Measurements from ENCODE around the gene OR2D2.
A peak's percentile ranks its signal among the peaks of the same experiment; 100 is the strongest.
"Not testable (repeated sequence)": the region's sequence is repeated elsewhere in the genome, so short reads cannot be mapped to it uniquely, and the experiment has no call there.

The OR2D2 gene

DNA sequence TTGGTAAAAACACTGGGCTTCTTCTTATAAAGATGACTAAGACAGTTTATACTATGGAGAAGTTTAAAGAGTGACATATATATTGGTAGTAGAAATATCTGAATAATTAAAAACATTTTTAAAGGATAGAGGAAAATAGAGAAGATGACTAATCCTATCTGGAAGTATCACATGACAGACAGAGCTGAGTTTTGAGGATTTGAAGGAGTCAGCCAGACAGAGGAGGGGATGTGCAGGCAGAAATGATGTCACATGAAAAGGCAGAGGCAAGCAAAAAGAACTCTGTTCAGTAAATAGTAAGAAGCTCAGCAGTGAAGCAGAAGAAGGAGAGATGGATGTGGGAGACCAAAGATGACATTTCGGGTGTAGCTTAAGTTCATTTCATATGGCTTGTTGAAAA is 27.9 kb downstream of the OR2D2 start:
- TF ChIP-seq, protein P1, sequence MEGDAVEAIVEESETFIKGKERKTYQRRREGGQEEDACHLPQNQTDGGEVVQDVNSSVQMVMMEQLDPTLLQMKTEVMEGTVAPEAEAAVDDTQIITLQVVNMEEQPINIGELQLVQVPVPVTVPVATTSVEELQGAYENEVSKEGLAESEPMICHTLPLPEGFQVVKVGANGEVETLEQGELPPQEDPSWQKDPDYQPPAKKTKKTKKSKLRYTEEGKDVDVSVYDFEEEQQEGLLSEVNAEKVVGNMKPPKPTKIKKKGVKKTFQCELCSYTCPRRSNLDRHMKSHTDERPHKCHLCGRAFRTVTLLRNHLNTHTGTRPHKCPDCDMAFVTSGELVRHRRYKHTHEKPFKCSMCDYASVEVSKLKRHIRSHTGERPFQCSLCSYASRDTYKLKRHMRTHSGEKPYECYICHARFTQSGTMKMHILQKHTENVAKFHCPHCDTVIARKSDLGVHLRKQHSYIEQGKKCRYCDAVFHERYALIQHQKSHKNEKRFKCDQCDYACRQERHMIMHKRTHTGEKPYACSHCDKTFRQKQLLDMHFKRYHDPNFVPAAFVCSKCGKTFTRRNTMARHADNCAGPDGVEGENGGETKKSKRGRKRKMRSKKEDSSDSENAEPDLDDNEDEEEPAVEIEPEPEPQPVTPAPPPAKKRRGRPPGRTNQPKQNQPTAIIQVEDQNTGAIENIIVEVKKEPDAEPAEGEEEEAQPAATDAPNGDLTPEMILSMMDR (IDR thresholded peaks at IDR 0.05; ENCODE audit: borderline replicate concordance, control extremely low read depth, extremely low read depth, insufficient read depth, missing control alignments), result no peak
- DNase-seq (ENCODE audit: low spot score), result no peak
- in situ Hi-C loops (cut with MboI; ENCODE audit: low sequenced_read_pairs, unreplicated experiment), result no loop called here

DNA sequence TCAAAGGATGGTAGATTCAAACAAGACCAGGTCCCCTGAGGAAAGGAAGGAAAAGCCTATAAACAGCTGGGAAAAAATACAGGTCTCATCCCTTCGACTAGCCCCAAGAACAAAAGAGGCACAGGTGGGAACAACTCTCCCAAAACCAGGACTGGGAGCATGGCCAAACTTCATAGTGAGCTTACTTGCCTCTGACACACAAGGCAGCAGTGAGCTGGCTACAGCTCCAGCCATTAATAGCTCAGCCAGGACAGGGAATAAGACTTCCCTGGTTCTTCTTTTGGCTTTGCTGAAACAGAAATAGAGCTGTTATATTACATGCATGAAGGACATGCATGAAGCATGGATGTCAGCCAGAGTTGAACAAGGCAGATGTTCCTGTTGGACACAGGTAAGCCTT is 29.3 kb downstream of the OR2D2 start, which contains the start of gene OR10A2:
Gene OR10A2, plus strand, starts transcription at position 97 of the 400 bp plus-strand sequence. CDS start 6,698 bp downstream, outside the sequence.
- no peak for DNase-seq (ENCODE audit: low spot score)
- TF ChIP-seq, protein P1 (IDR thresholded peaks at IDR 0.05; ENCODE audit: borderline replicate concordance, control extremely low read depth, extremely low read depth, insufficient read depth, missing control alignments), result no peak
- in situ Hi-C loops (cut with MboI; ENCODE audit: low sequenced_read_pairs, unreplicated experiment), result no loop called here

DNA sequence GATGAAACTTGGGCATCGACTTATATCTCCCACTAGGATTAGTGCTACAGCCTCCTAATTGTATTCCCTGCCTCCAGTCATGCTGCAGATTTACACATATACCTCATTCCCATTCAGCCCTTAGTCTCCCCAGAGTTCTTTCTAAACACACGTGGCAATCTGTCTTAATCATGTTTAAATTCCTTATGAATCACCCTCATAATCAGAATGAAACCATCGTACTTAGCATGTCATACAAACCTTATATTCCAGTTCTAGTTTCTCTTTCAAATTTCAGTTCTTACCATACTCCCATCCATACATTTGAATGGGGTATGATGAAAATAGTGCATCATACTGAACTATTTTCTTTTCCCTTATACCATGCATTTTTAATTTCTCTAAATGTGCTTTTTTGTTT is 35.4 kb downstream of the OR2D2 start:
- TF ChIP-seq, protein P1 (IDR thresholded peaks at IDR 0.05; ENCODE audit: borderline replicate concordance, control extremely low read depth, extremely low read depth, insufficient read depth, missing control alignments), result no peak
- DNase-seq (ENCODE audit: low spot score), result peak; percentile 22
- in situ Hi-C loops (cut with MboI; ENCODE audit: low sequenced_read_pairs, unreplicated experiment), result no loop called here

DNA sequence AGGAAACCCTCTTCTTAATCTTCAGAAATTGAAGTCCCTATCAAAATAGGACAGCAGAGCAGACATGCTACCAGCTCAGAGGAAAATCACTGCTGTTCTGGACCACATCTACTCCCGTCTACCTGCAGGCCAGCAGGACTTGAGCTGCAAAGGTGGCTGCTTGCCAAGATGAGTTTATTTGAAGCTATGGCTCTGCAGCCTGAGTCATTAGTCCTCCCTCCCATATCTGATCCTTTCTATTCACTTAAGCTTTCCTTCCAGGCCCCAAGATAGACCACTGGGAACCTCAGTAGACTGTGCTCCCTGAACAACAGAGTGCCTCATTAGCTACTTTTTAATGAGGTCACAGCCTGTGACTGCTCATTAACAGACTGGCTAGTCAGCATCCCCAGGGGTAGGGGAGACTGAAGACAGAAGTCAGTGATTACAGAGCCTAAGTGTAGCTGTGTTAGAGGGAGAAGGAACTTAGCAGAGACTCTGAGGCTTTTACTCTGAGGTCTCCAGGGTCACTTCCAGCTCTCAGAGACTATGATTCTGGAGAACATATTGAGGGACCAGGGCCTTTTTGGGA is 36.2 kb downstream of the OR2D2 start:
- no peak for DNase-seq (ENCODE audit: low spot score)
- in situ Hi-C loops (cut with MboI; ENCODE audit: low sequenced_read_pairs, unreplicated experiment), result no loop called here
- TF ChIP-seq, protein P1 (IDR thresholded peaks at IDR 0.05; ENCODE audit: borderline replicate concordance, control extremely low read depth, extremely low read depth, insufficient read depth, missing control alignments), result no peak

DNA sequence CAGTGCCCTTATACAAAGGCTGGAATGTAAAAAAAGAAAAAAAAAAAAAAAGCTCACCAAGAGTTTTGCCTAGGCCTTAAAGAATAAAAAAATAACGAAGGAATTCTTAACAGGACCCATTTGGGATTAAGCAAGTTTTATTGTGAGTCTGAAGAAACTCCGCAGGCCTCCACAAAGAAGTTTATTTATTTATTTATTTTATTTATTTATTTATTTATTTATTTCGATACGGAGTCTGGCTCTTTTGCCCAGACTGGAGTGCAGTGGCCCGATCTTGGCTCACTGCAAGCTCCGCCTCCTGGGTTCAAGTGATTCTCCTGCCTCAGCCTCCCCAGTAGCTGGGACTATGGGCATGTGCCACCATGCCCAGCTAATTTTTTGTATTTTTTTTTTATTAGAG is 37.5 kb downstream of the OR2D2 start:
- DNase-seq (ENCODE audit: low spot score); in situ Hi-C loops (cut with MboI; ENCODE audit: low sequenced_read_pairs, unreplicated experiment): not testable (repeated sequence)

DNA sequence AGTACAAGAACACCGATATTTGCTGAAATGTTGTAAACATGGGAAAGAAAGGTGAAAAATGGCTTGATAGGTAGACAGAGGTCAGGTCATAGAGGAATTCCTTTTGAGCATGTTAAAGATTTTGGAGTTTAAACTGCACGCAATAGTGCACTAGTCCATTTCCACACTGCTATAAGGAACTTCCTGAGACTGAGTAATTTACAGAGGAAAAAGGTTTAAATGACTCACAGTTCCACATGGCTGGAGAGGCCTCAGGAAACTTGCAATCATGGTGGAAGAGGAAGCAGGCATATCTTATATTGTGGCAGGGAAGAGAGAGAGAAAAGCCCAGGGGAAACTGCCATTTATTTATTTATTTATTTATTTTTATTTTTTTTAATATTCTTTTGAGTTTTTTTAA is 41.8 kb downstream of the OR2D2 start:
- DNase-seq (ENCODE audit: low spot score), result no peak
- in situ Hi-C loops (cut with MboI; ENCODE audit: low sequenced_read_pairs, unreplicated experiment), result no loop called here
- TF ChIP-seq, protein P1 (IDR thresholded peaks at IDR 0.05; ENCODE audit: borderline replicate concordance, control extremely low read depth, extremely low read depth, insufficient read depth, missing control alignments), result no peak

DNA sequence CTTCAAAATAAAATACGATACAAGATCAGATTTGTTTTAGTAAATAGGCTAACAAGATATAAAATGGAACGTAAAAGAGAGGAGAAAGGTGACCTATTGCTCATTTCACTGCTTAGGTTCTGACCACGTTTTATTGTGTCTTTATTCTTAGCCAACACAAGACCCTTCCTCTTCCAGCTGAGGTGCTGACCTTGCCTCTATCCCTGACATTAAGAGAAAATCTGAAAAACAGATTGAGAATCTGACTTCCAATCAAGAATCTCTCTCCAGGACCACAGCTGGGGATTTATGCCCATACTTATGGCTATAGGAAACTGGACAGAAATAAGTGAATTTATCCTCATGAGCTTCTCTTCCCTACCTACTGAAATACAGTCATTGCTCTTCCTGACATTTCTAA is 46.9 kb downstream of the OR2D2 start, which contains the start of gene OR10A5:
Gene OR10A5, plus strand, starts transcription at position 301 of the 400 bp plus-strand sequence. Its CDS starts 0 bp downstream, at position 301.
- in situ Hi-C loops (cut with MboI; ENCODE audit: low sequenced_read_pairs, unreplicated experiment), result no loop called here
- TF ChIP-seq, protein P1 (IDR thresholded peaks at IDR 0.05; ENCODE audit: borderline replicate concordance, control extremely low read depth, extremely low read depth, insufficient read depth, missing control alignments), result no peak
- no peak for DNase-seq (ENCODE audit: low spot score)
